ENCODE data around the gene NID2.

DNA sequence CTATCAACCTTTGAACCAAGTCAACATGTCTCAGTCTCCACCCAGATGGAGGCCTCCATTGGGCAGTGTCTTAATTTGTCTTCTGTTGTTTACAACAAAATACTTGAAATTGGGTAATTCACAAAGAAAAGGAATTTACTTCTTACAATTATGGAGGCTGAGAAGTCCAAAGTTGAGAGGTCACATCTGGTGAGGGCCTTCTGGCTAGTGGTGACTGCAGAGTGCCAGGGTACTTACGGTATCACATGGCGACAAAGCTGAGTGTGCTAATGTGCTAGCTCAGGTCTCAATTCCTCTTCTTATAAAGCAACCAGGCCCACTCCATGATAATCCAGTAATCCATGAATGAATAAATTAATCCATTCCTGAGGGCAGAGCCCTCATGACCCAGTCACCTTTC is 4.7 kb downstream of the NID2 start:
- TF ChIP-seq, protein P1, sequence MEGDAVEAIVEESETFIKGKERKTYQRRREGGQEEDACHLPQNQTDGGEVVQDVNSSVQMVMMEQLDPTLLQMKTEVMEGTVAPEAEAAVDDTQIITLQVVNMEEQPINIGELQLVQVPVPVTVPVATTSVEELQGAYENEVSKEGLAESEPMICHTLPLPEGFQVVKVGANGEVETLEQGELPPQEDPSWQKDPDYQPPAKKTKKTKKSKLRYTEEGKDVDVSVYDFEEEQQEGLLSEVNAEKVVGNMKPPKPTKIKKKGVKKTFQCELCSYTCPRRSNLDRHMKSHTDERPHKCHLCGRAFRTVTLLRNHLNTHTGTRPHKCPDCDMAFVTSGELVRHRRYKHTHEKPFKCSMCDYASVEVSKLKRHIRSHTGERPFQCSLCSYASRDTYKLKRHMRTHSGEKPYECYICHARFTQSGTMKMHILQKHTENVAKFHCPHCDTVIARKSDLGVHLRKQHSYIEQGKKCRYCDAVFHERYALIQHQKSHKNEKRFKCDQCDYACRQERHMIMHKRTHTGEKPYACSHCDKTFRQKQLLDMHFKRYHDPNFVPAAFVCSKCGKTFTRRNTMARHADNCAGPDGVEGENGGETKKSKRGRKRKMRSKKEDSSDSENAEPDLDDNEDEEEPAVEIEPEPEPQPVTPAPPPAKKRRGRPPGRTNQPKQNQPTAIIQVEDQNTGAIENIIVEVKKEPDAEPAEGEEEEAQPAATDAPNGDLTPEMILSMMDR (IDR thresholded peaks at IDR 0.05): no peak
- TF ChIP-seq POLR2A (IDR thresholded peaks at IDR 0.05): no peak

Data from lower leg skin (tissue), 3 donors.